ENCODE data around the gene HERC4.

- no peak for TF ChIP-seq CTCF (IDR thresholded peaks at IDR 0.05)
- no peak for TF ChIP-seq POLR2AphosphoS5 (IDR thresholded peaks at IDR 0.05)
- TF ChIP-seq POLR2A (IDR thresholded peaks at IDR 0.05) = no peak
Measured at GRCh38 chr10:68077026-68077425, 1.9 kb upstream of the HERC4 start.

Data from breast epithelium (tissue), 3 donors.